Measurements from ENCODE around the gene SLC36A2. TPM values are rescaled to one million over a fixed set of nuclear protein-coding genes. Genes with fewer than 3 reads are reported as not detected.

The SLC36A2 gene
- total RNA-seq, result not detected
- polyA plus RNA-seq, result not detected

DNA sequence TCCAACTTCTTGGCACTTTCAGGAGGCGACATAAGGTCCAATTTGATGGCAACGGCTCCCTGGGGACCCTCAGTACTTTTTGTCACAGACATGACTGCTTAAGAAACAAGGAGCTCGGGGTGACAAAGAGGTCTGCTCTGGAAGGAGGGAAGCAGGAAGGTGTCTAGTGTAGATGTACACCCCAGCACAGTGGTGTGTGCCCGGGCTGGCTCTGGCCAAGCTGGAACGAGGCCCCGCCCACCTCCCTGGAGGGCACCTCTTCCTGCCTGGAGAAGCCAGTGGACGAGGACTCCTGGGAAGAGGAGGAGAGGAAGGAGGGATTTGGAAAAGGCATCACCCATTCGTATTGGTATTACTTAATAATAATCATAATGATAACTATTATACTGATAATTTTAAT lies at the start of gene SLC36A2:
Gene SLC36A2, minus strand, starts transcription at position 191 of the 400 bp plus-strand sequence. Its CDS starts 99 bp downstream, at position 92.
- POLR2A ChIA-PET (ENCODE audit: partially characterized antibody), result no interaction called here

GRCh38 chr5:151388960-151389359 lies 41.6 kb upstream of the SLC36A2 start:
- H3K4me1 ChIP-seq (ENCODE audit: insufficient read depth, low read length), result no peaks in the 10 kb centered on the region
- intact Hi-C loops (cut with micrococcal nuclease), result no loop called here
- Mint-ChIP-seq H3K4me3 (no peak overlapping the region), H3K4me1 (no peaks in the 10 kb centered on the region), H3K36me3 (peaks cover 0 to 1% of the 10 kb centered on the region in 2 donors), H3K27ac (no peak overlapping the region), H3K27me3 (peaks cover 16 to 18% of the 10 kb centered on the region in 2 donors), H3K9me3 (peaks cover 0 to 10% (median 3%) of the 10 kb centered on the region in 8 donors)
- no peaks in the 10 kb centered on the region for H3K9me3 ChIP-seq (ENCODE audit: control insufficient read depth in 1 of 2, low read length in 2 of 2)
- no peak overlapping the region for H3K4me3 ChIP-seq (ENCODE audit: low read length in 2 of 2)
- H3K27ac ChIP-seq (ENCODE audit: low read depth, low read length), result no peak overlapping the region
- POLR2A ChIA-PET (ENCODE audit: partially characterized antibody), result no interaction called here
- CTCF ChIA-PET (ENCODE audit: partially characterized antibody), result no interaction called here
- DNase-seq, result no peak
- H3K36me3 ChIP-seq (ENCODE audit: insufficient read depth, low read length), result no peaks in the 10 kb centered on the region
- no peaks in the 10 kb centered on the region for H3K27me3 ChIP-seq (ENCODE audit: insufficient read depth, low read length)

More for the DNA sequence above, at the start of gene SLC36A2:
- H3K27me3 ChIP-seq (ENCODE audit: insufficient read depth, low read length), result no peaks in the 10 kb centered on the region
- Mint-ChIP-seq H3K9me3 (peaks cover 0 to 3% (median 0%) of the 10 kb centered on the region in 8 donors), H3K36me3 (no peaks in the 10 kb centered on the region), H3K4me1 (no peaks in the 10 kb centered on the region), H3K27ac (no peak within 1 kb of the TSS), H3K4me3 (no peak within 1 kb of the TSS), H3K27me3 (peaks cover 34 to 43% of the 10 kb centered on the region in 2 donors)
- intact Hi-C loops (cut with micrococcal nuclease), result no loop called here
- no peak within 1 kb of the TSS for H3K4me3 ChIP-seq (ENCODE audit: low read length in 2 of 2)
- no peaks in the 10 kb centered on the region for H3K9me3 ChIP-seq (ENCODE audit: control insufficient read depth in 1 of 2, low read length in 2 of 2)
- H3K36me3 ChIP-seq (ENCODE audit: insufficient read depth, low read length), result no peaks in the 10 kb centered on the region
- CTCF ChIA-PET (ENCODE audit: partially characterized antibody), result no interaction called here
- DNase-seq, result no peak
- H3K27ac ChIP-seq (ENCODE audit: low read depth, low read length), result no peak within 1 kb of the TSS
- no peaks in the 10 kb centered on the region for H3K4me1 ChIP-seq (ENCODE audit: insufficient read depth, low read length)

GRCh38 chr5:151384106-151384505 lies 36.7 kb upstream of the SLC36A2 start:
- H3K27ac Mint-ChIP-seq, result no peak overlapping the region
- DNase-seq, result no peak
- no peak overlapping the region for H3K4me3 ChIP-seq (ENCODE audit: low read length in 2 of 2)
- intact Hi-C loops (cut with micrococcal nuclease), result no loop called here
- H3K9me3 Mint-ChIP-seq, result peaks cover 0 to 2% (median 0%) of the 10 kb centered on the region in 8 donors
- CTCF ChIA-PET (ENCODE audit: partially characterized antibody), result no interaction called here
- H3K4me3 Mint-ChIP-seq, result no peak overlapping the region
- no peaks in the 10 kb centered on the region for H3K36me3 Mint-ChIP-seq
- no peaks in the 10 kb centered on the region for H3K9me3 ChIP-seq (ENCODE audit: control insufficient read depth in 1 of 2, low read length in 2 of 2)
- no peaks in the 10 kb centered on the region for H3K4me1 Mint-ChIP-seq
- no peak overlapping the region for H3K27ac ChIP-seq (ENCODE audit: low read depth, low read length)
- POLR2A ChIA-PET (ENCODE audit: partially characterized antibody), result no interaction called here
- H3K4me1 ChIP-seq (ENCODE audit: insufficient read depth, low read length), result no peaks in the 10 kb centered on the region
- no peaks in the 10 kb centered on the region for H3K36me3 ChIP-seq (ENCODE audit: insufficient read depth, low read length)
- H3K27me3 ChIP-seq (ENCODE audit: insufficient read depth, low read length), result no peaks in the 10 kb centered on the region
- peaks cover 8 to 9% of the 10 kb centered on the region in 2 donors for H3K27me3 Mint-ChIP-seq

DNA sequence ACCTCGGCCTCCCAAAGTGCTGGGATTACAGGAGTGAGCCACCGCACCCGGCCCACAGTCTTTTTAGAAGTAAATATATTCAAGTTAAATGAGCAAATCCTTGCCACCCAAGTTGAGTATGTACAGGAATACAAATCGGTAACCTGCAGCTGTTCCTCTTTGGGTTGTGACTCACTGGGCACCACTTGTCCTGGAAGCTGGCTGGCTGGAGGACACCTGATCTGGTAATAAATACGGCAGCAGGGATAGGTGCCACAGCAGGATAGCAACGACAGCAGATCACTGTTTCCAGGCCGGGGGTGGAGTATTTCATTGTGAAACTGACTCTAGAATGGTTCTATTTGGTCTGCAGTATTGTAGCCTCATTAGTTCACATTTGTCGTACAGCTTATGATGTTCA lies 35.7 kb upstream of the SLC36A2 start:
- Mint-ChIP-seq H3K4me3 (no peak overlapping the region), H3K27me3 (peaks cover 8 to 10% of the 10 kb centered on the region in 2 donors), H3K9me3 (peaks cover 0 to 2% (median 0%) of the 10 kb centered on the region in 8 donors), H3K4me1 (no peaks in the 10 kb centered on the region), H3K27ac (no peak overlapping the region), H3K36me3 (no peaks in the 10 kb centered on the region)
- no peaks in the 10 kb centered on the region for H3K27me3 ChIP-seq (ENCODE audit: insufficient read depth, low read length)
- no peaks in the 10 kb centered on the region for H3K36me3 ChIP-seq (ENCODE audit: insufficient read depth, low read length)
- H3K9me3 ChIP-seq (ENCODE audit: control insufficient read depth in 1 of 2, low read length in 2 of 2), result no peaks in the 10 kb centered on the region
- POLR2A ChIA-PET (ENCODE audit: partially characterized antibody), result no interaction called here
- no peak overlapping the region for H3K27ac ChIP-seq (ENCODE audit: low read depth, low read length)
- intact Hi-C loops (cut with micrococcal nuclease), result no loop called here
- no peaks in the 10 kb centered on the region for H3K4me1 ChIP-seq (ENCODE audit: insufficient read depth, low read length)
- no peak overlapping the region for H3K4me3 ChIP-seq (ENCODE audit: low read length in 2 of 2)
- CTCF ChIA-PET (ENCODE audit: partially characterized antibody), result no interaction called here
- no peak for DNase-seq

GRCh38 chr5:151382576-151382975 lies 35.2 kb upstream of the SLC36A2 start:
- H3K27me3 ChIP-seq (ENCODE audit: insufficient read depth, low read length), result no peaks in the 10 kb centered on the region
- H3K27ac ChIP-seq (ENCODE audit: low read depth, low read length), result no peak overlapping the region
- H3K9me3 ChIP-seq (ENCODE audit: control insufficient read depth in 1 of 2, low read length in 2 of 2), result no peaks in the 10 kb centered on the region
- Mint-ChIP-seq H3K27ac (no peak overlapping the region), H3K4me3 (no peak overlapping the region), H3K9me3 (peaks cover 0 to 2% (median 0%) of the 10 kb centered on the region in 8 donors), H3K4me1 (no peaks in the 10 kb centered on the region), H3K36me3 (no peaks in the 10 kb centered on the region), H3K27me3 (peaks cover 5 to 10% of the 10 kb centered on the region in 2 donors)
- no peaks in the 10 kb centered on the region for H3K4me1 ChIP-seq (ENCODE audit: insufficient read depth, low read length)
- DNase-seq, result no peak
- intact Hi-C loops (cut with micrococcal nuclease), result no loop called here
- H3K4me3 ChIP-seq (ENCODE audit: low read length in 2 of 2), result no peak overlapping the region
- H3K36me3 ChIP-seq (ENCODE audit: insufficient read depth, low read length), result no peaks in the 10 kb centered on the region
- CTCF ChIA-PET (ENCODE audit: partially characterized antibody), result no interaction called here
- POLR2A ChIA-PET (ENCODE audit: partially characterized antibody), result no interaction called here

GRCh38 chr5:151381899-151382298 lies 34.5 kb upstream of the SLC36A2 start:
- Histone ChIP-seq H3K36me3 (ENCODE audit: insufficient read depth, low read length) (no peaks in the 10 kb centered on the region), H3K9me3 (ENCODE audit: control insufficient read depth in 1 of 2, low read length in 2 of 2) (no peaks in the 10 kb centered on the region), H3K4me1 (ENCODE audit: insufficient read depth, low read length) (no peaks in the 10 kb centered on the region), H3K27ac (ENCODE audit: low read depth, low read length) (no peak overlapping the region), H3K27me3 (ENCODE audit: insufficient read depth, low read length) (no peaks in the 10 kb centered on the region), H3K4me3 (ENCODE audit: low read length in 2 of 2) (no peak overlapping the region)
- Mint-ChIP-seq H3K9me3 (peaks cover 0 to 2% (median 0%) of the 10 kb centered on the region in 8 donors), H3K27ac (no peak overlapping the region), H3K36me3 (no peaks in the 10 kb centered on the region), H3K4me3 (no peak overlapping the region), H3K4me1 (no peaks in the 10 kb centered on the region), H3K27me3 (peaks cover 3 to 8% of the 10 kb centered on the region in 2 donors)
- POLR2A ChIA-PET (ENCODE audit: partially characterized antibody), result no interaction called here
- CTCF ChIA-PET (ENCODE audit: partially characterized antibody), result no interaction called here
- no peak for DNase-seq
- intact Hi-C loops (cut with micrococcal nuclease), result no loop called here

DNA sequence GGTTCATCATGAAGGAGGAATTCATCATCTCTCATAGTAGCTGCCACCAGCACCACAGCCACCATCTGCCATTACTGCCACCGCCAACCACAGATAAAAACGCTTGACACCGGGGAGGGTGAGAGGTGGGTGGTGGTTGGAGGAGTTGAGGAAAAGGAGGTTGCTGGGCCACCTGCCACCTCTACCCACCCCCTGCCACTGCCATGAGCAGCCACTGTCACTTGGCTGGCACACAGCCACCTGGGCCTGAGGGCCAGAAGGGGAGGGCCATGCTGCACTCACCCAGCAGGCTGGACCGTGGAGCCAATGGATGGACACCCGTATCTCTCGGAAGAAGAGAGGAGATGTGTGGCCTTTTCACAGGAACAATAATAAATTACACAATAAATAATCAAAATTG lies 31.3 kb upstream of the SLC36A2 start:
- Mint-ChIP-seq H3K27ac (no peak overlapping the region), H3K27me3 (peaks cover 0 to 3% of the 10 kb centered on the region in 2 donors), H3K4me3 (no peak overlapping the region), H3K4me1 (no peaks in the 10 kb centered on the region), H3K36me3 (no peaks in the 10 kb centered on the region), H3K9me3 (peaks cover 0 to 7% (median 0%) of the 10 kb centered on the region in 8 donors)
- no peaks in the 10 kb centered on the region for H3K27me3 ChIP-seq (ENCODE audit: insufficient read depth, low read length)
- no peaks in the 10 kb centered on the region for H3K36me3 ChIP-seq (ENCODE audit: insufficient read depth, low read length)
- H3K27ac ChIP-seq (ENCODE audit: low read depth, low read length), result no peak overlapping the region
- intact Hi-C loops (cut with micrococcal nuclease), result no loop called here
- DNase-seq, result no peak
- ChIA-PET POLR2A (ENCODE audit: partially characterized antibody) (no interaction called here), CTCF (ENCODE audit: partially characterized antibody) (no interaction called here)
- H3K9me3 ChIP-seq (ENCODE audit: control insufficient read depth in 1 of 2, low read length in 2 of 2), result no peaks in the 10 kb centered on the region
- H3K4me3 ChIP-seq (ENCODE audit: low read length in 2 of 2), result no peak overlapping the region
- no peaks in the 10 kb centered on the region for H3K4me1 ChIP-seq (ENCODE audit: insufficient read depth, low read length)

DNA sequence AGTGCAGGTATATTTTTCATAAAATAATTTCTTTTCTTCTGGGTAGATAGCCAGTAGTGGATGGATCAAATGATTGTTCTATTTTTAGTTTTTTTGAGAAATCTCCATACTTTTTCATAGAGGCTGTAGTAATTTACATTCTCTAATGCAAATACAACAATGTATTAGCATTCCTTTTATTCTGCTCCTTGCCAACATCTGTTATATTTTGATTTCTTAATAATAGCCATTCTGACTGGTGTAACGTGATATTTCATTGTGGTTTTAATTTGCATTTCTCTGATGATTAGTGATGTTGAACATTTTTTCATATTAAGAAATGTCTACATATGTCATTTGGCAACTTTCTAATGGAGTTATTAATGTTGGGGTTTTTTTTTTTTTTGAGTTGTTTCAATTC lies 27.2 kb upstream of the SLC36A2 start:
- no peak overlapping the region for H3K4me3 Mint-ChIP-seq
- no peaks in the 10 kb centered on the region for H3K4me1 ChIP-seq (ENCODE audit: insufficient read depth, low read length)
- no peak overlapping the region for H3K4me3 ChIP-seq (ENCODE audit: low read length in 2 of 2)
- no peak overlapping the region for H3K27ac Mint-ChIP-seq
- H3K27ac ChIP-seq (ENCODE audit: low read depth, low read length), result no peak overlapping the region
- no peaks in the 10 kb centered on the region for H3K27me3 ChIP-seq (ENCODE audit: insufficient read depth, low read length)
- no peaks in the 10 kb centered on the region for H3K36me3 ChIP-seq (ENCODE audit: insufficient read depth, low read length)
- ChIA-PET CTCF (ENCODE audit: partially characterized antibody) (no interaction called here), POLR2A (ENCODE audit: partially characterized antibody) (no interaction called here)
- DNase-seq, result no peak
- peaks cover 0 to 7% (median 0%) of the 10 kb centered on the region in 8 donors for H3K9me3 Mint-ChIP-seq
- no peaks in the 10 kb centered on the region for H3K36me3 Mint-ChIP-seq
- H3K27me3 Mint-ChIP-seq, result peaks cover 3 to 4% of the 10 kb centered on the region in 2 donors
- no peaks in the 10 kb centered on the region for H3K9me3 ChIP-seq (ENCODE audit: control insufficient read depth in 1 of 2, low read length in 2 of 2)
- no peaks in the 10 kb centered on the region for H3K4me1 Mint-ChIP-seq
- intact Hi-C loops (cut with micrococcal nuclease), result no loop called here

All from CD4-positive, alpha-beta memory T cell (primary cell).